GM23248 (cell line): ENCODE measurements around the gene VIL1. TPM values are rescaled to one million over a fixed set of nuclear protein-coding genes. Genes with fewer than 3 reads are reported as not detected.

ENCODE experiments used
- DNase-seq: peaks from one replicate; pipeline ENCODE4 v3.0.0-alpha.2; 2015
- H2AFZ ChIP-seq: fragments of 200-600 bp; sonication (generic); 2 replicates; pipeline ENCODE4 v1.6.1; 2016; ENCODE audit warnings: antibody characterized with exemption
- H3F3A ChIP-seq: fragments of 200-600 bp; sonication (generic); 2 replicates; pipeline ENCODE4 v1.6.1; 2016; ENCODE audit warnings: mild to moderate bottlenecking, antibody characterized with exemption, mixed run types; ENCODE audit not compliant: insufficient read depth
- H3K27ac ChIP-seq: fragments of 200-600 bp; sonication (generic); 2 replicates; pipeline ENCODE4 v1.5.1; 2016; ENCODE audit warnings: mild to moderate bottlenecking
- H3K27me3 ChIP-seq: fragments of 200-600 bp; sonication (generic); replicated peaks from 2 replicates; pipeline ENCODE4 v1.6.1; 2016; ENCODE audit warnings: mild to moderate bottlenecking; ENCODE audit not compliant: insufficient read depth
- H3K36me3 ChIP-seq: fragments of 200-600 bp; sonication (generic); 2 replicates; pipeline ENCODE4 v1.6.1; 2016; ENCODE audit warnings: low read depth, mild to moderate bottlenecking
- H3K4me1 ChIP-seq: fragments of 200-600 bp; sonication (generic); 2 replicates; pipeline ENCODE4 v1.6.1; 2016; ENCODE audit warnings: mild to moderate bottlenecking; ENCODE audit not compliant: insufficient read depth
- H3K4me2 ChIP-seq: fragments of 200-600 bp; sonication (generic); one replicate; pipeline ENCODE4 v1.6.1; 2016; ENCODE audit warnings: mild to moderate bottlenecking; ENCODE audit not compliant: unreplicated experiment
- H3K4me3 ChIP-seq: fragments of 200-600 bp; sonication (generic); 2 replicates; pipeline ENCODE4 v1.5.1; 2016; ENCODE audit warnings: mild to moderate bottlenecking
- H3K79me2 ChIP-seq: fragments of 200-600 bp; sonication (generic); 2 replicates; pipeline ENCODE4 v1.6.1; 2016; ENCODE audit warnings: mild to moderate bottlenecking; ENCODE audit not compliant: insufficient read depth
- H3K9ac ChIP-seq: fragments of 200-600 bp; sonication (generic); 2 replicates; pipeline ENCODE4 v1.6.1; 2016; ENCODE audit warnings: mild to moderate bottlenecking
- H3K9me2 ChIP-seq: fragments of 200-600 bp; sonication (generic); 2 replicates; pipeline ENCODE4 v1.6.1; 2016; ENCODE audit warnings: mixed run types, mild to moderate bottlenecking, moderate library complexity; ENCODE audit not compliant: insufficient read depth
- H3K9me3 ChIP-seq: fragments of 200-600 bp; sonication (generic); one replicate; pipeline ENCODE4 v1.6.1; 2017; ENCODE audit warnings: low read depth
- H4K20me1 ChIP-seq: fragments of 200-600 bp; sonication (generic); 2 replicates; pipeline ENCODE4 v1.6.0; 2016; ENCODE audit not compliant: insufficient read depth
- EZH2 ChIP-seq: fragments of 200-600 bp; sonication (generic); IDR thresholded peaks from 2 replicates; pipeline ENCODE4 v1.6.1; 2018; ENCODE audit warnings: antibody characterized with exemption, mild to moderate bottlenecking; ENCODE audit not compliant: insufficient read depth, poor library complexity, severe bottlenecking
- EZH2phosphoT487 ChIP-seq: fragments of 200-600 bp; sonication (generic); IDR thresholded peaks from 2 replicates; pipeline ENCODE4 v1.6.1; 2018; ENCODE audit warnings: antibody characterized with exemption, moderate library complexity, mild to moderate bottlenecking, low read depth; ENCODE audit not compliant: insufficient read depth
- WGBS, 2 experiments: methylation state at CpG; one replicate each; pipeline ENCODE4 v1.1.6; 2015 to 2017; ENCODE audit warnings: low lambda C conversion rate in 2 of 2, low coverage in 1 of 2; ENCODE audit errors: missing lambda C conversion rate in 2 of 2; 5-methylcytosine and 5-hydroxymethylcytosine counted together
- in situ Hi-C: fragments of 300-500 bp; cut with MboI; formaldehyde crosslinking; loops from 2 replicates; pipeline ENCODE4 v1.15.0; 2020
- polyA plus RNA-seq: library from polyadenylated mRNA; unstranded; fragments of >200 nt; fragmentation: Nextera tagmentation; extraction: Ambion mirVana; gene quantifications from 2 replicates; pipeline ENCODE4 v1.2.1, GENCODE V29; 2016
- total RNA-seq: library from RNA; depleted of rRNA; stranded (reverse); fragments of >200 nt; shearing (Covaris generic); gene quantifications from 2 replicates; pipeline ENCODE4 v1.2.3, GENCODE V29; 2014

Gene VIL1
- total and polyA plus RNA-seq, 2 experiments from 2014 or later: not detected

- H3K9me2 ChIP-seq: no peaks in the 10 kb centered on the region
- 95 to 100% methylated on average over 2 of the region's 2 CpGs for WGBS, 2 experiments
- H3K4me2 ChIP-seq: no peak overlapping the region
- no peak overlapping the region for H3K27ac ChIP-seq
- H3F3A ChIP-seq: 0 out of 2 replicates have a peak, but pooled peaks cover 5% of the 10 kb centered on the region
- no peaks in the 10 kb centered on the region for H3K79me2 ChIP-seq
- H3K36me3 ChIP-seq: peaks cover 20% of the 10 kb centered on the region
- no peak overlapping the region for H3K9ac ChIP-seq
- no peaks in the 10 kb centered on the region for H4K20me1 ChIP-seq
- no peaks in the 10 kb centered on the region for H3K27me3 ChIP-seq
- no peak for TF ChIP-seq EZH2
- peaks cover 3% of the 10 kb centered on the region; the same call in 1 of the 2 replicates for H3K4me1 ChIP-seq
- DNase-seq: no peak
- H3K9me3 ChIP-seq: no peaks in the 10 kb centered on the region
- no peak overlapping the region for H3K4me3 ChIP-seq
- H2AFZ ChIP-seq: no peak overlapping the region
- in situ Hi-C loops: no loop called here
Measured at GRCh38 chr2:218479595-218479994, 60.7 kb downstream of the VIL1 start.

- Histone ChIP-seq H3K9me3 (no peaks in the 10 kb centered on the region), H3K36me3 (peaks cover 22% of the 10 kb centered on the region), H2AFZ (no peak overlapping the region), H3K4me1 (peaks cover 3% of the 10 kb centered on the region; the same call in 1 of the 2 replicates), H3K27ac (no peak overlapping the region), H4K20me1 (no peaks in the 10 kb centered on the region), H3F3A (0 out of 2 replicates have a peak, but pooled peaks cover 5% of the 10 kb centered on the region), H3K27me3 (no peaks in the 10 kb centered on the region), H3K4me3 (no peak overlapping the region), H3K4me2 (no peak overlapping the region), H3K9me2 (no peaks in the 10 kb centered on the region), H3K79me2 (no peaks in the 10 kb centered on the region), H3K9ac (no peak overlapping the region)
- no peak for DNase-seq
- TF ChIP-seq EZH2: no peak
- no peak for TF ChIP-seq EZH2phosphoT487
- WGBS, 2 experiments: 55 to 57% methylated on average over 1 of the region's 1 CpG
- in situ Hi-C loops: no loop called here
Measured at GRCh38 chr2:218482651-218483050, 63.7 kb downstream of the VIL1 start.

GRCh38 chr2:218485986-218486667 is 67.2 kb downstream of the VIL1 start:
- Histone ChIP-seq H3K4me1 (no peaks in the 10 kb centered on the region), H3K9me3 (no peaks in the 10 kb centered on the region), H3F3A (no peaks in the 10 kb centered on the region), H3K4me2 (no peak overlapping the region), H3K9ac (no peak overlapping the region), H3K4me3 (no peak overlapping the region), H2AFZ (no peak overlapping the region), H3K27ac (no peak overlapping the region), H3K79me2 (no peaks in the 10 kb centered on the region), H4K20me1 (no peaks in the 10 kb centered on the region), H3K27me3 (no peaks in the 10 kb centered on the region), H3K9me2 (no peaks in the 10 kb centered on the region), H3K36me3 (peaks cover 30% of the 10 kb centered on the region)
- TF ChIP-seq EZH2phosphoT487 (no peak), EZH2 (no peak)
- WGBS, 2 experiments: 73 to 76% methylated on average over 7 of the region's 7 CpGs
- in situ Hi-C loops: no loop called here
- DNase-seq: no peak

GRCh38 chr2:218500501-218501060 is 81.7 kb downstream of the VIL1 start:
- Histone ChIP-seq H2AFZ (no peak overlapping the region), H3K9me3 (no peaks in the 10 kb centered on the region), H3K36me3 (0 out of 2 replicates have a peak, but pooled peaks cover 7% of the 10 kb centered on the region), H3K4me3 (no peak overlapping the region), H3F3A (peaks cover 8% of the 10 kb centered on the region; the same call in 1 of the 2 replicates), H3K27me3 (no peaks in the 10 kb centered on the region), H3K27ac (no peak overlapping the region), H3K79me2 (no peaks in the 10 kb centered on the region), H3K9ac (no peak overlapping the region), H3K4me1 (peaks cover 5% of the 10 kb centered on the region; the same call in 1 of the 2 replicates), H3K4me2 (no peak overlapping the region), H3K9me2 (no peaks in the 10 kb centered on the region), H4K20me1 (no peaks in the 10 kb centered on the region)
- no peak for TF ChIP-seq EZH2phosphoT487
- TF ChIP-seq EZH2: no peak
- in situ Hi-C loops: no loop called here
- DNase-seq: no peak
- 97% methylated on average over 10 of the region's 10 CpGs for WGBS, 2 experiments
